GM21619 (cell line): ENCODE data around the gene MRM2.

Experiments used
- ATAC-seq: cut with Tn5 transposase; IDR thresholded peaks from one replicate; pipeline ENCODE4 v1.9.1; 2021; ENCODE audit not compliant: unreplicated experiment

MRM2 gene

GRCh38 chr7:2193575-2194305 lies 48.3 kb downstream of the MRM2 start:
- ATAC-seq, result no peak

GRCh38 chr7:2192831-2193534 lies 49.0 kb downstream of the MRM2 start:
- ATAC-seq, result no peak

- no peak for ATAC-seq
Measured at GRCh38 chr7:2191016-2191415, 51.0 kb downstream of the MRM2 start.

- no peak for ATAC-seq
Measured at GRCh38 chr7:2190531-2190930, 51.5 kb downstream of the MRM2 start.

GRCh38 chr7:2186166-2186565 lies 55.8 kb downstream of the MRM2 start:
- no peak for ATAC-seq

GRCh38 chr7:2185715-2186114 lies 56.3 kb downstream of the MRM2 start:
- no peak for ATAC-seq
